HG03460 (cell line): ENCODE measurements around the gene ADSS1.

Source experiments
- ATAC-seq: cut with Tn5 transposase; IDR thresholded peaks from one replicate; pipeline ENCODE4 v1.9.1; 2021; ENCODE audit not compliant: unreplicated experiment

The ADSS1 gene

DNA sequence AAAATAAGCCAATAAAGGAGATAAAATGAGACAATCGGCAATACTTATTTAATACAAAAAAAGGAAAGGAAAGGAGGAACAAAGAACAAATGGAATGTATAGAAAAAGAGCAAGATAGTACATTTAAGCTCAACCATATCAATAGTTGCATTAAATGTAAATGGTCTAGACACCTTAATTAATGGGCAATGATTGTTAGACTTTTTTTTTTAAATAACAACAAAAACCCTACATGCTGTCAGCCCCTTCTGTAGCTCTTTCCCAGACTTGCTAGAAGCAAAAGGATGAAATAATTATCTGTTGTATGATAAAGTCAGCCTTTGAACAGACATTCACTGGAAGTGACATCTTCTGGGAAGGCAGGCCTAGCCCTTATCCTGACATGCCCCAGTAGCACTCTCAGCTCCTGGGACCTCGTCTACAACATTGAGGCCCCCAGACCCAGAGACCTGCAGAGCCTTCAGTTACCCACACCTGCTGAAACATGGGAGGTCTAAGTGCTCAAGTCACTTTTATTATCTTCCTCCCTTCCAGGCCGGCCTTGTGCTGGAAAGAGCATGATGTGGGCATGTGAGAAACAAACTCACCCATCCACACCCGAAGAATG lies 42.3 kb downstream of the ADSS1 start:
- no peak for ATAC-seq

DNA sequence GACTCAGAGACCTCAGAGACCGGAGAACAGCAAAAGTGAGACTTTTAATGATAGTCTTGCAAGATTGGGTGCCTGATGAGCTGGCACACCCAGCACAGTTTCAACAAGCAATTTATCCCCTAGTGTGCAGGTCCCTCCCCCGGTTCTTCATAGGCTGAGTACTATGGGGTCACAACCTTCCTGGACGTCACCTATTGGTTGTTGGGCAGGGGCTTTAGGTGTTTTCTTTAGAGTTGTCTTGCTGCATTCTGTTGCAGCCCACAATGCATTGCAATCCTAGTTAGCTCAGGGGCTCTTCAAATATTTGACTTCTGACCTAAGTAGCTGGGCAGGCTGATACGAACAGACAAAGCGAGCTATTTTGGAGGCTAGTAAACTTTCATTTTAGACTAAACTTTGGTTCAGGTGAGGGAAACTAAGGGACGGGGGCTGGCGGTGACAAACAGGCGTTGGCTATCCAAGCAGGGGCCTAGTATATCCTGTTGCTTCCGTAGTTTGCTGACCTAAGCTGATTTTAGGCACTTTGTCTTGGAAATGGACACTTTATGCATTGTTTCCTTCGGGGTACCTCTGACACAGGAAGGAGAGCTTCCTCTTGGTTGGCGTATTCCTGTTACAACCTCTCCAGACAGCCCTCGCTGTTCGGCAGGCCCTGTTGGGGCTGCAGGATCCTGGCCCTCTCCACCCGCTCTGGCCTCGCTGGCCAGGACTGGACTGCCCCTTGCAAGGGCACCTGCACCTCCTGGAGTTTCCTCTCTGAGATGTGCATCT lies 43.0 kb downstream of the ADSS1 start:
- no peak for ATAC-seq

DNA sequence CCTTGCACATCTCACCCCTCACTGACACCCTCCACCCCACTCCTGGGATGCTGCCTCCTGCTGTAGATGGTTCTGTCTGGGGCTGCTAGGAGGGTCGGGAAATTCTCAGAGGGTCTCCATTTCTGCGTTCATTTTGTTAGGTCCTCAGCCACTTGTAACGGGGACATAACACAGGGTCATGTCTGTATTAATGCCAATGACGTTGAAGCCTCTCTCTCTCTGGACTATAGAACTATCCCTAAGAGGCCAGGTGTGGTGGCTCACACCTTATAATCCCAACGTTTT lies 43.5 kb downstream of the ADSS1 start:
- no peak for ATAC-seq

DNA sequence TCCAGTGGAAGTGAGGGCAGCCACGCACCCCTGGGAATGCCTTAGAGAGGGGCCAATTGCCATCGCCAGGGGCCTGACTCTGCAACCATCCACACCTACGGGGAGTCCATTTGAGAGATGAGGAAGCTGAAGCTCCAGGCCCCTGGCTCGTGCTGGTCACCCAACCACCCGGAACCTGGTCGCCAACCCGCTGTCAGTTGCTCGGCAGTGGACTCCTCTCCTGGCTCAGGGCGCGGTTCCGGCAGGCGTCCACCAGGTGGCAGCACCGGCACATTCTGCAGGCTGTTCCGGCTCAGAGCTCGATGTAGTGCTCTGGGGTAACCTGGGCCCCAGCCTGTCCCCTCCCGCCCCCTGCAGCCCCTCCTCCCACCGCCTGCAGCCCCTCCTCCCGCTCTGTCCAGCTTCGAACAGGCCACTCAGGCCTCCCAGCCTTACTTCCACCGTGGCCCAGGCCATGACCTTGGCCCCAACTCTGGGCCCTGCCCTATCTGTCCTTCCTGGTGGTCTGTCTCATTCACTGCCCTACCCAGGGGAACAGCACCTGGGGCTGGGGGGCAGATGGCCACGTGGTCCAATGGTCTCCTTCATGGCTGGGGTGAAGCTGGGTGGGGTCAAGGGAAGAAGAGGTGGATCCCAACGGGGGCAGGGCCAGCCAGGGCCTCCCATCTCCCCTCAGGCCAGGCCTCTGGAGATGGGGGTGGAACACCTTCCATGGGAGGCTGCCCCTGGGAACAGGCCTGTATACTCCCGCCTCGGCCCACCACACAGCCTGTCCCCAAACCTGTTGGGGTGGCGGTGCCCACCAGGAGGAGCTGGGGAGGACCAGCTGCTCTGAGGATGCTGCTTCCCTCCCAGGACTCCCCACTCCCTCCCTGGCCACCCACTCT lies 44.7 kb downstream of the ADSS1 start:
- ATAC-seq = peak; percentile 80

DNA sequence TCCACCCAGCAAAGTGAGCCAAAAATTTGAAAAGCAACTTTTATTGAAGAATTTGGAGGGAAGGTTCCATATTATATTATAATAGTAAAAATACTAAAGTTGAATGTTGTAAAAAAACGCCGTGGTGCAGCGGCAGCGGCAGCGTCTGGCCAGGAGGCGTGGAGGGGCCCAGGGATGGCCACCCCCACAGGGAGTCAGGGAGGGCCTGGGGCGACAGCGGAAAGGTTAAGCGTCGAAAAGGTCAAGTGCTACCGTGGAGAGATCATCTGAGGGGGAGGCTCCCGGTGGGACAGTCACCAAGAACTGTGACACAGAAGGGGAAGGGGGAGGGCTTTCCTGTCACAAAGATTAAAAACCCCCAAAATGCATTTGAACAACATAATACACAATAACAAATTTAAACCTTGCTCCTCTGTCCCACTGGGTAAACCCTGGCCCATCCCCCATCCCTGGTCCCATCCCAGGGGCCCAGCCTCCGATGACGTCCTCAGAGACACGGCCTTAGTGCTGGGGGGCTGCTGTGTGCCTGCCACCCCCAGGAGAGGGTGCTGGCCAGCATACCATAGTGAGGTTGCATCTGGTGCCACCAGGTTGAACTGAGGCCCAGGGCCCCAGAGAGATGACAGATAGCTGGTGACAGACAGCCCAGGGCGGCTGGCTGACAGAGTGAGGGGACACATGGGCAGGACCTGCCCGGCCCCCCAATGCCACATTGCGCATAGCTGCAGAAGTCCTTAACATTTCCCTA lies 45.5 kb downstream of the ADSS1 start:
- ATAC-seq = no peak

DNA sequence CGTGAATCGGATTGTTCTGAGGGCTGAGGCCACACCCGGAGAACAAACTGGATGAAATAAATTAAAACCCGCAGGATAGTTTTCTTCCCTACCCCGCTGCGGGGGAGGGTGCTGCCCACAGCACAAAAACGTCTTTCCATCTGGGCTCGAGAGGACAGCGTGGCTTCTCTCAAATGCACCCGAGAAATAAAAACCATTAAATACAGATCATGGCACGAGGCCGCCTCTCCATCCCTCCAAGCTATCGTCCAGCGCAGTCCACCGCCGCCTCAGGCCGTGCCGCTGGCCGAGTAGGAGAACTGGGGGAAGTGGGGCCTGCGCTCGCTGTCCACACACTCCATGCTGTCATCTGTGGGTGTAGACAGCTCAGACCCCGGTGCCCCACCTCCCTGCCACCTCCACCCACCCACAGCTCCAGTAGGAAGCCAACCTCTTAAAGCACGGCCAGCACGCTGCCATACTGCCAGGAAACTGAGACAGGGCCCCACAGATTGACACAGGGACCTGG lies 46.1 kb downstream of the ADSS1 start:
- ATAC-seq = no peak

DNA sequence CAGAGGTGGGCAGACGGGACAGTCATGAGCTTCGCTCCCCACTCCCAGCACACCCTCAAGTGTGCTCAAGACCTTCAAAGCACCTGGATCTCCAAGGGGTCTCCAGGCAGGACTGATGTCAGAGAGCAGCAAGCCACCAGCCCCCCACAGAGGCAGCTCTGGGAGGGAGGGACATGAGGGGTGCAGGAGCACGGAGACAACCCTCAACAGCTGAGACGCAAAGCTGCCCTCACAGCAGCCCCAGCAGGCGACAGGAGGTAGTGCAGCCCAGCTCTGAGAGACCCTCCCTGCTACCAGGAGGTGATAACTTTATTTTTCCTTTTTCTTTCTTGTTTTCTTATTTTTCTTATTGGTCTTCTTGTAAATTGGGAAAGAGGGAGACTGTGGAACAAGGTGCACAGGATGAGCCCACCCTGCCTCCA lies 46.8 kb downstream of the ADSS1 start:
- ATAC-seq = no peak

DNA sequence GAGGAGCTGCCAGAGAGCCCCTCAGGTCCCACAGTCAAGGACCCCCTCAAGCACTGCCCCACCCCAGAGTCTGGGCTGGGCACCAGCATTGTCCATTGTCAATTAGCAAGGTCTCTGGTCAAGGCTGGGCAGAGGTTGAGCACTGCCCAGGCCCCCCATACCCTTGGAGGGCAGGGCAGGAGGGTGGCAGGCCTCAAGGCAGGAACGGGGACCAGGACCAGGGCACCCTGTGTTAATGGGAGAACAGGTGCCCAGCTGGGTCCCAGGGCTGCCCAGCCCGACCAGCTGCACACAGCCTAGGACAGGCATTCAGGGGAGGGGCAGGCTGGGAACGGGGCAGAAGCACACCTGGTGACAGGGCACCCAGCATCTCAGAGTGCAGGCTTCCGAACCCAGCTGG lies 47.3 kb downstream of the ADSS1 start:
- no peak for ATAC-seq

DNA sequence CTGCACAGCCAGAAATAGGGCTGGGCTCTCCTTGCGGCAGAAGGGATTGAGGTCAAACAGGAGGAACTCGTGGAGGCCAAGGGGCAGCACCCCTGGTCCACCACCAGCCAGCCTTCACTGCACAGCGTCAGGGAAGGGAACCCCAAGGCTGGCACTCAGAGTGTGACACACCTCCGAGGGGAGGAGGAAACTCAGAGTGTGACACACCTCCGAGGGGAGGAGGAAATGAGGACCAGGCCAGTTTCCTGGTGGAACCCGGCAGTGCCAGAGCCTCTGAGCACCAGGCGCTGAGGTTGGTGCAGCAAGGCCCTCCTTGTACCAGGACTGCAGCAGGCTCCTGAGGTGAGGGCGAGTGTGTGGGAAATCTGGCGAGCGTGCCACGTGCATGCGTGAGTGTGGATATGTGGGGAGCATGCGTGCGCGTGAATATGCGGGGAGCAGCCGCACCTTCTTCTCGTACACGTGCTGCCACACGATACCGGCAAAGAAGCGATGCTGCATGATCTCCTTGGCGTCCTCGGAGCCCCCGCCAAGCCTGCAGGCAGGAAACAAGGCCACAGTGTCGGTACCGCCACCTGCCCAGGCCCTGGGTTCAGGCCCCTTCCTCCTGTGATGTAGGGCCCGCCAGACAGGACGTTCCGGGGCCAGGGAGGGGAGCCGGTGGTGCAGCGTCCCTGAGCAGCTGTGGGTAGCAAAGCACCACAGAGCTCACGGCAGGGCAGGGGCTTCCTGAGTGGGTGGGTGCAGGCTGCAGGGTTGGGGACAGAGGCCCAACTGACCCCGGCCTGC lies 48.1 kb downstream of the ADSS1 start:
- no peak for ATAC-seq

DNA sequence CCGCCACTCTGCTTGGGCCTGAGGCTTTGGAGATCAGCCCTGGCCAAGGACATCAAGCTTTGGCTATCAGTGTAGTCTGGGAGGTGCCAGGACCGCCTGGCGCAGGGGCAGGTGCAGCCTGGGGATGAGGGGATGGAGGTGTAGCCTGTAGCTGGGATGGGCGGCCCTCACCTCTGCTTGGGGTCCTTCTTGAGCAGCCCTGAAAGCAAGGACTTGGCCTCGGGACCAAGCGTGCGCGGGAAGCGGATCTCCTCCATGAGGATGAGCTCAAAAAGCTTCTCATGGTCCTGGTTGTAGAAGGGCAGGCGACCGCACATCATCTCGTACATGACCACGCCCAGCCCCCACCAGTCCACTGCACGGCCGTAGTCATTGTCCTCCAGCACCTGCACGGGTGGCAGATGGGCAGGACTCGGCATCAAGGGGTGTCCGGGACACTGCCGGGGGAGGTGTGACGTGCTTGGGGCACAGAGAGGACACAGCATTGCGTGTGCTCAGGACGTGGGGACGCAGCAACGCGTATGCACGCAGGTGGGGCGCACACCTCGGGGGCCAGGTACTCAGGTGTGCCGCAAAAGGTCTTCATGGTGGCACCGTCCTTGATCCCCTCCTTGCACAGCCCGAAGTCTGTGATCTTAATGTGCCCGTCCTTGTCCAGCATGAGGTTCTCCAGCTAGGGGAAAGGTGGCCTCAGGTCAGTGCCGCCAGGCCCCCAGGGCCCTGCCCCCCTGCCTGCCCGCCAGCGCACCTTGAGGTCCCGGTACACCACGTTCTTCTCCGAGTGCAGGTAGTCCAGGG lies 48.9 kb downstream of the ADSS1 start:
- no peak for ATAC-seq

DNA sequence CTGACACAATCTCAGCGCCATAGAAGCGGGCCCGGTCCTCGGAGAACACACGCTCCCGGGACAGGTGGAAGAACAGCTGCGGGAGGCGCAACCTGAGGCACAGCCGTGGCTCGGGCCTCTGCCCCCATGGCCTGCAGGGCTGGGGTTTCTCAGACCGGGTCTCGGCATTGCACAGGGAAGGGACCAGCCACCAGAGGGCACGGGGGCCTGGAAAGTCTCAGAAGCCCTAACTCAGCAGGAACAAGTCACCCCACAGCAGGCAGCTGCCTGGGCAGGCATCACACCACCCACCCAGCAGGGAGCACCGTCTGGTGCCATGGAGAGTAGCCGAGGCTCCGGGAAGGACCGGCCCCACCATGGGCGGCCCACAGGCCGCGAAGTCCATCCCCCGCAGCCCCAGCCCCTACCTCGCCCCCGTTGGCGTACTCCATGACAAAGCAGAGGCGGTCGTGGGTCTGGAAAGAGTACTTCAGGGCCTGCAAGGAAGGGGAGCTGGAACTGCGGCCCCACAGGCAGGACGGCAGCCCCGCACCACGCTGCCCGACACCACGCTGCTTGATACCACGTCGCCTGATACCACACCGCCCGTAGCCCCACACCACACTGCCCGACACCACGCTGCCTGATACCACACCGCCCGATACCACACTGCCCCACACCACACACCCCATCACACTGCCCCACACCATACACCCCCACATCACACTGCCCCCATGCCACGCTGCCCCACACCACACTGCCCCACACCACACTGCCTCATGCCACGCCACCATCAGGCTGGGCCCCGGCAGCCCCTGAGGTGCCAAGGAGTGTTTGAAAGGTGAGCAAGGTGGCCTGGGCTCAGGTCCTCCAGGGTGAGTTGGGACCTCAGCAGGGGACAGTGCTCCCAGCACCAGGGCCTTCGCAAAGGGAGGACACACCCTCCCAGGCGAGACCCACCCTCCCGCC lies 49.8 kb downstream of the ADSS1 start:
- no peak for ATAC-seq

DNA sequence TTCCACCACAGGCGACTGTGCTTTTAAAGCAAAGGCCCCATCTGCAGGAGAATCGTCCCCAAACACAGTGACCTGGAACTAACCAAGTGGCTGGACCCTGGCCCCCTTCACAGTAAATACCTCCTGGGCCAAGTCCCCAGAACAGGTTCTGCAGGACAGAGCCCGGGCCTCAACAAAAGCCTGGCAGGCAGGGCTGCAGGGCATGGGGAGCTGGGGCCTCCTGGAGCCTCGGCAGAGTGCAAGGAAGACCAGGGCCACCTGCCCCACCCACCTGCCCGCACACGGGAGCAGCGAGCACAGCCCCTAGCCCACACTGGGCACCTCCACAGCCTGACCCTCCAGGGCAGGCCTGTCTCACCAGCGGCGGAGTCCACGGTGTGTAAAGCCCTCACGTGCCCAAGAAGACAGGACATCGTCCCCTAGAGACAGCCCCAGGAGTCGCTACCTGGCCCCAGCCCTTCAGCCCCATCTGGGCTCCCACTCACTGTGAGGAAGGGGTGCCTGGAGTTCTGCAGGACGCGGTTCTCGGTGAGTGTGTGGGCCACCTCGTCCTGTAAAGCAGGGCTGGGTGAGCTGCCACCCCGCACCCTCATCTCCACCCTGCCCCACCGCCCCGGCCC lies 50.5 kb downstream of the ADSS1 start:
- no peak for ATAC-seq

DNA sequence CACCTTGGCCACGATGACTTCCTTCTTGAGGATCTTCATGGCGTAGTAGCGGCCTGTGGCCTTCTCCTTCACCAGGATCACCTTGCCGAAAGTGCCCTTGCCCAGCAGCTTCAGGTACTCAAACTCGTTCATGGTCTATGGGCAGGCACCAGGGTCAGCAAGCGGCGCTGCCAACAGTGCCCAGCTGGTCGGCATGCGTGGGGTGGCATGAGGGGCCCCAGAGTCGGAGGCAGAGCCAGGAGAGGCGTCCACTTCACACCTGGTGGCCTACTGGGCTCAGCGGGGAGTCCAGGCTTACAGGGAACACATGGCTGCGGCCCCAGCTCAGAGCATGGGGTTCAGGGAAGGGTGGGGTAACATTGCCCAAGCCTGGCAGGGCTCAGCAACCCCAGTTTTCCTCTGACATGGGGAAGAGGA lies 51.1 kb downstream of the ADSS1 start:
- no peak for ATAC-seq

DNA sequence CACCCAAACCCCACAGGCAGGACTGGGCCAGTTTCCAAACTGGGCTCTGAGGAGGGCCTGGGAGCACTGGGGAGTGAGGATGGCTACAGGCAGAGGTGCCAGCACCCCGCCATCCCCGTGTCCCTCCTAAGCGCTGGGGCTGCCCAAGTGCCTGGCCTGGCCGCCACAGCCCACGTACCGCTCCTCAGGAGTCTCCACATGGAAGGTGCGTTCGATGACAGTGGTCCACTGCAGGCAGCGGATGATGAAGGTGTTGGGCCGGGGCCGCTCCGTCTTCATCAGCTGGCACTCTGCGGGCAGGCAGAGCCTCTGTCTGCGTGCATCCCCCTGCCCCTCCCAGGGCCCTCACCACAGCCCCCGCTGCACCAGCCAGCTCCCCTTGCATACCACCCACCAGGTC lies 52.5 kb downstream of the ADSS1 start:
- ATAC-seq = no peak

DNA sequence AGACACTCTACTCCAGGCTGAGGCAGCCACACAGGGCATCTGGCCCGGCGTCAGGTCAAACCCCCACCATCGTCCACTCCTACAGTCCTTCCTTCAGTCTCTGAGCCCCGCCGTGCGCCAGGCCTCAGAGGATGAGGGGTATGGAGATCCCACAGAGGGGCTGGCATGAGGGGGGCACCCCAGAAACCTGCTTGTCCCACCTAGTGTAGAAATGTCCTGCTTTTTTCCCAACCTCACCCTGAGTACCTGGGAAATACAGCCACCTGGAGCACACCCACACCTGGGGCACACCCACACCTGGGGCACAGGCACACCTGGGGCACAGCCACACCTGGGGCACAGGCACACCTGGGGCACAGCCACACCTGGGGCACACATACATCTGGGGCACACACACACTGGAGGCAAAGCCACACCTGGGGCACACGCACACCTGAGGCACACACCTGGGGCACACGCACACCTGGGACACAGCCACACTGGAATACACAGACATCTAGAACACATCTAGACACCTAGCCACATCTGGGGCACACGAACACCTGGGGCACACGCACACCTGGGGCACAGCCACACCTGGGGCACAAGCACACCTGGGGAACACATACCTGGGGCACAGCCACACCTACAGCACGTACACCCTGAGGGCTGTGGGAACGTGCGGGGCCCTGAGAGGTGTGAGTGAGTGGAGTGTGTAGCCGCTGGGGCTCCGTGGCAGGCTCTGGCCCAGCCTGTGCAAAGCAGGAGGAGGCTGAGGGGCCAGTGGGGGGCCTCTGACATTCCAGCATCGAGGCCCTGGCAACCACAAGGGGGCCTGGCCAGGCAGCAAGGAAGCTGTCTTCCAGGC lies 53.2 kb downstream of the ADSS1 start:
- ATAC-seq = no peak

DNA sequence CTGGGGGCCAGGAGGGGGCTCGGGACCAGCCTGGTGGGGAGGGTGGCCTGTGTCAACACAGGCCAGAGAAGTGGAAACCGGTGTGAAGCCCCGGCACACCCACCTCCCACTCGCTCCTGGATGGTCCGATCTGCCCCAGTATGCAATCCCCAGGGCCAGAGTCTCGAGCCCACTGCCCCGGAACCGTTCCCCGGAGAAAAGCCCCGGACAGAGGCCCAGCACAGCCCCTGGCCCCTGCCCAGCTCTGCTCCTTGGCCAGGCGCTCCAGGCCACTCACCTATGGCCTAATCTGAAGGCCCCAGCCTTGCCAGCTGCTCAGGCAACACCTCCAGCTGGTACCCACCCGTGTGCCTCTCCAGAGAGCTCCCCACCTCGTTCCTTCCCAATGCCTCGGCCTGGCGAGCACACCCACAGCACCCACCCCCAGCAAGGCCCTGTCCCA lies 53.8 kb downstream of the ADSS1 start:
- no peak for ATAC-seq

DNA sequence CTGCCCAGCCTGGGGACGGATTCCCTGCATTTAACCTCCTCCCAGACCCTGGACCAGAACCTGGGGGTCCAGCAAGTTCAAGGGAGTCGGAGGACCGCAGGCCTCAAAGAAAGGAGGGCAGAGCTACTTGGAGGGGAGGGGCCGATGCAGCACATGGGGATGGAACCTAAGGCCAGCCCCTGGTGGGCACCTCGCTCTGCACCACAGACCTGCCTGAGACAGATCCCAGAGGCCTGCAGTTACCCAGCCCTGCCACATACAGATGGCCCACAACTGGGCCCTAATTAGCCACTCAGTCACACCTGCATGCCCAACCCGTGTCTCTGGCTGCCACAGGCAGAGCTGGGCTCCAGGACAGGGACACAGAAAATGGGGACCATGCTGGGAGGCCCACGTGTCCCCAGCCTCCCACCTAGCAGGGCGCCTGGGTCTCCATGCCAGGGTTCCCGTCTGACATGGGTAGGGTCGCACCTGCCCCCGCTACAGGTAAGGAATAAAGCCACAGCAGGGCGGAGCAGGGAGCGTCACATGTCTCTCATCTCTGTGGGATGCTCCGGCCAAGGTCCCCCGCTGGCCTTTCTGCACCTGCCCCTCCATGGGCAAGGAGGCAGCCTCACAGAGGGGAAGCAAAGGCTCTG lies 54.8 kb downstream of the ADSS1 start:
- no peak for ATAC-seq
